ENCODE data around the gene KITLG. TPM values are rescaled to one million over a fixed set of nuclear protein-coding genes. Genes with fewer than 3 reads are reported as not detected.

Gene KITLG
- total RNA-seq, 1 donor from 2014 or later = 77.5 TPM

DNA sequence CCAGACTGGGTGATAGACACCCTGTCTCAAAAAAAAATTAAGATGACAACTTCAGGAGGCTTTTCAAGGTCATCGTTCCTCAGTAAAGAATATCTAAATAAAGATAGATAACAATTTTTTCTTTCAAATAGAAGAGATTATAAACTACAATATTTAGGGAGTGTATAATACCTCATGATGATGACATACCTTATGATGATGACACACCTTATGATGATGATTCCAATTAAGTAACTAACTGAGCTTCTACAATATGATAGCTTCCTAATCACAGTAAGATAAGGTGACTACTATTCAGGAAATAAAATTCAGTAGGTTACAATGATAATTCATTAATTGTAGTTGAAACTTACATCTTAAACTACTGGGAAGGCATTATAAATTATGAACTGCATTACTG, 40.4 kb downstream of the KITLG start:
- Histone ChIP-seq H3K4me1 (no peaks in the 10 kb centered on the region), H3K27ac (no peak overlapping the region), H3K36me3 (peaks cover 19% of the 10 kb centered on the region), H3K27me3 (ENCODE audit: low read depth) (no peaks in the 10 kb centered on the region), H3K4me3 (no peak overlapping the region), H3K9me3 (no peaks in the 10 kb centered on the region)
- intact Hi-C loops (cut with DNase I) = no loop called here
- no peak for ATAC-seq
- no peak for DNase-seq
- TF ChIP-seq CTCF (IDR thresholded peaks at IDR 0.05) = no peak

GRCh38 chr12:88538697-88539096, 41.6 kb downstream of the KITLG start:
- intact Hi-C loops (cut with DNase I) = no loop called here
- H3K9me3 ChIP-seq = no peaks in the 10 kb centered on the region
- ATAC-seq (no peak), DNase-seq (no peak)
- H3K4me3 ChIP-seq = no peak overlapping the region
- H3K27ac ChIP-seq = no peak overlapping the region
- H3K4me1 ChIP-seq = no peaks in the 10 kb centered on the region
- H3K27me3 ChIP-seq (ENCODE audit: low read depth) = no peaks in the 10 kb centered on the region
- peaks cover 15% of the 10 kb centered on the region for H3K36me3 ChIP-seq
- TF ChIP-seq CTCF (IDR thresholded peaks at IDR 0.05) = no peak

DNA sequence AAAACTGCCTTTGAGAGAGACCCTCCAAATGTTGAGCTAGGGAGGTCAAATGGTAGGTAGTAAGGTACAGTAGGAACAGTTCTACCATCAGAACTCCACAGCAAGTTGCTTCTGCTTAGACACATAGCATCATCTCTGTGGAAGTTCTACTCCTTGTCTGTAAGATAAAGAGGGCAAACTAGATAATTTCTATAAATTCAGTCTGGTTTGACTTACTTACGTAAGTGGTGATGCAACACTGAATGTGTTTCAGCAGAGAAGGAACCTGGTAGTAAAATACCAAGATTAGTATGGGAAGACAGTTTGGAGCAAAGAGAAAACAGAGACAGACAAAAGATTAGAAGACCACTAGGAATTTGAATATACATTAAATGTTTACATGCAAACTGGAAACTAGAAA, 42.0 kb downstream of the KITLG start:
- intact Hi-C loops (cut with DNase I) = no loop called here
- no peaks in the 10 kb centered on the region for H3K27me3 ChIP-seq (ENCODE audit: low read depth)
- H3K36me3 ChIP-seq = peaks cover 10% of the 10 kb centered on the region
- no peak for DNase-seq
- no peak overlapping the region for H3K4me3 ChIP-seq
- no peaks in the 10 kb centered on the region for H3K4me1 ChIP-seq
- ATAC-seq = no peak
- no peaks in the 10 kb centered on the region for H3K9me3 ChIP-seq
- TF ChIP-seq CTCF (IDR thresholded peaks at IDR 0.05) = no peak
- H3K27ac ChIP-seq = no peak overlapping the region

- TF ChIP-seq CTCF (IDR thresholded peaks at IDR 0.05) = no peak
- Histone ChIP-seq H3K36me3 (peaks cover 27% of the 10 kb centered on the region), H3K4me1 (peaks cover 12% of the 10 kb centered on the region), H3K9me3 (no peaks in the 10 kb centered on the region), H3K27me3 (ENCODE audit: low read depth) (no peaks in the 10 kb centered on the region), H3K4me3 (no peak overlapping the region), H3K27ac (no peak overlapping the region)
- DNase-seq = no peak
- intact Hi-C loops (cut with DNase I) = no loop called here
- no peak for ATAC-seq
These were observed 49.4 kb downstream of the KITLG start for GRCh38 chr12:88530868-88531267.

- no peak overlapping the region for H3K27ac ChIP-seq
- ATAC-seq (no peak), DNase-seq (no peak)
- peaks cover 12% of the 10 kb centered on the region for H3K4me1 ChIP-seq
- H3K27me3 ChIP-seq (ENCODE audit: low read depth) = no peaks in the 10 kb centered on the region
- no peaks in the 10 kb centered on the region for H3K9me3 ChIP-seq
- intact Hi-C loops (cut with DNase I) = no loop called here
- H3K36me3 ChIP-seq = peaks cover 38% of the 10 kb centered on the region
- TF ChIP-seq CTCF (IDR thresholded peaks at IDR 0.05) = no peak
- H3K4me3 ChIP-seq = no peak overlapping the region
These were observed 50.5 kb downstream of the KITLG start for GRCh38 chr12:88529531-88530488.

Data from lower lobe of right lung (tissue), 2 donors.